ENCODE data around the gene KRT75. TPM values are rescaled to one million over a fixed set of nuclear protein-coding genes. Genes with fewer than 3 reads are reported as not detected.

The KRT75 gene
- total and polyA plus RNA-seq, 3 experiments from 2014 or later = not detected

- Mint-ChIP-seq H3K27ac (no peak overlapping the region), H3K27me3 (peaks cover 11 to 58% of the 10 kb centered on the region in 2 donors), H3K9me3 (no peaks in the 10 kb centered on the region), H3K36me3 (no peaks in the 10 kb centered on the region), H3K4me1 (no peaks in the 10 kb centered on the region), H3K4me3 (no peak overlapping the region)
- Histone ChIP-seq H3K27ac (ENCODE audit: low read depth, low read length) (no peak overlapping the region), H3K9me3 (ENCODE audit: low read length) (no peaks in the 10 kb centered on the region), H3K36me3 (ENCODE audit: insufficient read depth, low read length) (no peaks in the 10 kb centered on the region), H3K4me1 (ENCODE audit: insufficient read depth, low read length) (no peaks in the 10 kb centered on the region), H3K4me3 (ENCODE audit: low read length) (no peak overlapping the region), H3K27me3 (ENCODE audit: insufficient read depth, low read length, poor library complexity, severe bottlenecking) (no peaks in the 10 kb centered on the region)
- POLR2A ChIA-PET = no interaction called here
- no peak for DNase-seq
- CTCF ChIA-PET = no interaction called here
These were observed 4.4 kb upstream of the KRT75 start for GRCh38 chr12:52438305-52439301.

GRCh38 chr12:52437508-52437907 lies 3.3 kb upstream of the KRT75 start:
- Histone ChIP-seq H3K36me3 (ENCODE audit: insufficient read depth, low read length) (no peaks in the 10 kb centered on the region), H3K27ac (ENCODE audit: low read depth, low read length) (no peak overlapping the region), H3K4me3 (ENCODE audit: low read length) (no peak overlapping the region), H3K27me3 (ENCODE audit: insufficient read depth, low read length, poor library complexity, severe bottlenecking) (no peaks in the 10 kb centered on the region), H3K4me1 (ENCODE audit: insufficient read depth, low read length) (no peaks in the 10 kb centered on the region), H3K9me3 (ENCODE audit: low read length) (no peaks in the 10 kb centered on the region)
- H3K4me1 Mint-ChIP-seq = no peaks in the 10 kb centered on the region
- CTCF ChIA-PET = no interaction called here
- no peaks in the 10 kb centered on the region for H3K9me3 Mint-ChIP-seq
- H3K27ac Mint-ChIP-seq = no peak overlapping the region
- no peak for DNase-seq
- POLR2A ChIA-PET = no interaction called here
- H3K27me3 Mint-ChIP-seq = peaks cover 15 to 58% of the 10 kb centered on the region in 2 donors
- no peak overlapping the region for H3K4me3 Mint-ChIP-seq
- H3K36me3 Mint-ChIP-seq = no peaks in the 10 kb centered on the region

- Mint-ChIP-seq H3K27ac (peak overlapping the region in 1 of 8 donors; percentile 38), H3K36me3 (no peaks in the 10 kb centered on the region), H3K4me3 (no peak overlapping the region), H3K9me3 (no peaks in the 10 kb centered on the region), H3K27me3 (peaks cover 17 to 58% of the 10 kb centered on the region in 2 donors), H3K4me1 (no peaks in the 10 kb centered on the region)
- CTCF ChIA-PET = no interaction called here
- Histone ChIP-seq H3K27ac (ENCODE audit: low read depth, low read length) (no peak overlapping the region), H3K27me3 (ENCODE audit: insufficient read depth, low read length, poor library complexity, severe bottlenecking) (no peaks in the 10 kb centered on the region), H3K4me3 (ENCODE audit: low read length) (no peak overlapping the region), H3K4me1 (ENCODE audit: insufficient read depth, low read length) (no peaks in the 10 kb centered on the region), H3K36me3 (ENCODE audit: insufficient read depth, low read length) (no peaks in the 10 kb centered on the region), H3K9me3 (ENCODE audit: low read length) (no peaks in the 10 kb centered on the region)
- POLR2A ChIA-PET = no interaction called here
- no peak for DNase-seq
These were observed 2.8 kb upstream of the KRT75 start for GRCh38 chr12:52436828-52437474.

- ChIA-PET CTCF (no interaction called here), POLR2A (no interaction called here)
- Histone ChIP-seq H3K27me3 (ENCODE audit: insufficient read depth, low read length, poor library complexity, severe bottlenecking) (peaks cover 7% of the 10 kb centered on the region), H3K9me3 (ENCODE audit: low read length) (no peaks in the 10 kb centered on the region), H3K4me1 (ENCODE audit: insufficient read depth, low read length) (no peaks in the 10 kb centered on the region), H3K4me3 (ENCODE audit: low read length) (no peak overlapping the region), H3K36me3 (ENCODE audit: insufficient read depth, low read length) (no peaks in the 10 kb centered on the region), H3K27ac (ENCODE audit: low read depth, low read length) (no peak overlapping the region)
- no peak for DNase-seq
- Mint-ChIP-seq H3K4me1 (no peaks in the 10 kb centered on the region), H3K27me3 (peaks cover 20 to 55% of the 10 kb centered on the region in 2 donors), H3K4me3 (no peak overlapping the region), H3K36me3 (no peaks in the 10 kb centered on the region), H3K9me3 (no peaks in the 10 kb centered on the region), H3K27ac (peak overlapping the region in 1 of 8 donors; percentile 38)
These were observed 2.0 kb upstream of the KRT75 start for GRCh38 chr12:52436000-52436827.

GRCh38 chr12:52435659-52435999 lies 1.5 kb upstream of the KRT75 start:
- Mint-ChIP-seq H3K4me3 (no peak overlapping the region), H3K36me3 (no peaks in the 10 kb centered on the region), H3K27me3 (peaks cover 20 to 55% of the 10 kb centered on the region in 2 donors), H3K9me3 (no peaks in the 10 kb centered on the region), H3K4me1 (no peaks in the 10 kb centered on the region), H3K27ac (no peak overlapping the region)
- Histone ChIP-seq H3K27me3 (ENCODE audit: insufficient read depth, low read length, poor library complexity, severe bottlenecking) (peaks cover 11% of the 10 kb centered on the region), H3K36me3 (ENCODE audit: insufficient read depth, low read length) (no peaks in the 10 kb centered on the region), H3K27ac (ENCODE audit: low read depth, low read length) (no peak overlapping the region), H3K4me3 (ENCODE audit: low read length) (no peak overlapping the region), H3K9me3 (ENCODE audit: low read length) (no peaks in the 10 kb centered on the region), H3K4me1 (ENCODE audit: insufficient read depth, low read length) (no peaks in the 10 kb centered on the region)
- CTCF ChIA-PET = no interaction called here
- POLR2A ChIA-PET = no interaction called here
- no peak for DNase-seq

GRCh38 chr12:52434760-52435530 lies 774 bp upstream of the KRT75 start:
- Mint-ChIP-seq H3K27ac (no peak overlapping the region), H3K27me3 (peaks cover 17 to 58% of the 10 kb centered on the region in 2 donors), H3K9me3 (no peaks in the 10 kb centered on the region), H3K36me3 (no peaks in the 10 kb centered on the region), H3K4me1 (no peaks in the 10 kb centered on the region), H3K4me3 (no peak overlapping the region)
- Histone ChIP-seq H3K9me3 (ENCODE audit: low read length) (no peaks in the 10 kb centered on the region), H3K4me1 (ENCODE audit: insufficient read depth, low read length) (no peaks in the 10 kb centered on the region), H3K27ac (ENCODE audit: low read depth, low read length) (no peak overlapping the region), H3K4me3 (ENCODE audit: low read length) (no peak overlapping the region), H3K27me3 (ENCODE audit: insufficient read depth, low read length, poor library complexity, severe bottlenecking) (peaks cover 11% of the 10 kb centered on the region), H3K36me3 (ENCODE audit: insufficient read depth, low read length) (no peaks in the 10 kb centered on the region)
- ChIA-PET CTCF (no interaction called here), POLR2A (no interaction called here)
- no peak for DNase-seq

GRCh38 chr12:52433501-52434080 lies 580 bp downstream of the KRT75 start:
- Histone ChIP-seq H3K4me1 (ENCODE audit: insufficient read depth, low read length) (no peaks in the 10 kb centered on the region), H3K27me3 (ENCODE audit: insufficient read depth, low read length, poor library complexity, severe bottlenecking) (peaks cover 11% of the 10 kb centered on the region), H3K4me3 (ENCODE audit: low read length) (no peak overlapping the region), H3K36me3 (ENCODE audit: insufficient read depth, low read length) (no peaks in the 10 kb centered on the region), H3K27ac (ENCODE audit: low read depth, low read length) (no peak overlapping the region), H3K9me3 (ENCODE audit: low read length) (no peaks in the 10 kb centered on the region)
- Mint-ChIP-seq H3K9me3 (no peaks in the 10 kb centered on the region), H3K36me3 (no peaks in the 10 kb centered on the region), H3K4me1 (no peaks in the 10 kb centered on the region), H3K4me3 (no peak overlapping the region), H3K27me3 (peaks cover 18 to 65% of the 10 kb centered on the region in 2 donors), H3K27ac (no peak overlapping the region)
- POLR2A ChIA-PET = no interaction called here
- DNase-seq = no peak
- CTCF ChIA-PET = no interaction called here

Measured in CD8-positive, alpha-beta memory T cell (primary cell).